GM10847 (cell line): ENCODE data around the gene TBL1X.

ENCODE experiments used
- POLR2A ChIP-seq: IDR thresholded peaks from 2 replicates; pipeline ENCODE4 v1.6.1; 2011; ENCODE audit not compliant: insufficient read length; ENCODE audit errors: extremely low read depth

The TBL1X gene

GRCh38 chrX:9535101-9535500 is 70.2 kb downstream of the TBL1X start:
- no peak for TF ChIP-seq POLR2A

DNA sequence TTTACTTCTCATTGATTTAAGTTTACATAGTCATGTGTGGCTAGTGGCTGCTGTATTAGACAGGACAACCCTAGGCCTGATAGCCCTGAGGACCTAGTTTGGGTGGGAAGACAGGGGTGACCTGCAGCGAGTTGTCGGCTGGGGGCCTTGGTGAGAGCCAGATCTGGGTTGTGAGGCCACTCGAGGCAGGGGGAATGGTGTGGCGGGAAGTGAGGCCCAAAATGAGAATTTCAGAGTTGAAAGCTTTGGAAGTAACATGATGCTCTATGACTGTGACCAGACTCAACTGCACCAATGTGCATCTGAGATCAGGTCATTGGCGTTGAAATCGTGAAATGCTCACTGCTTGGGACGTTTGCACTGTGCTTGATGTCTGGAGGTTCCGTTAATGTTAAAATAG is 72.9 kb downstream of the TBL1X start:
- no peak for TF ChIP-seq POLR2A

GRCh38 chrX:9538544-9539045 is 73.7 kb downstream of the TBL1X start:
- TF ChIP-seq POLR2A: no peak

- TF ChIP-seq POLR2A: no peak
Measured at GRCh38 chrX:9539605-9540387, 74.9 kb downstream of the TBL1X start.

DNA sequence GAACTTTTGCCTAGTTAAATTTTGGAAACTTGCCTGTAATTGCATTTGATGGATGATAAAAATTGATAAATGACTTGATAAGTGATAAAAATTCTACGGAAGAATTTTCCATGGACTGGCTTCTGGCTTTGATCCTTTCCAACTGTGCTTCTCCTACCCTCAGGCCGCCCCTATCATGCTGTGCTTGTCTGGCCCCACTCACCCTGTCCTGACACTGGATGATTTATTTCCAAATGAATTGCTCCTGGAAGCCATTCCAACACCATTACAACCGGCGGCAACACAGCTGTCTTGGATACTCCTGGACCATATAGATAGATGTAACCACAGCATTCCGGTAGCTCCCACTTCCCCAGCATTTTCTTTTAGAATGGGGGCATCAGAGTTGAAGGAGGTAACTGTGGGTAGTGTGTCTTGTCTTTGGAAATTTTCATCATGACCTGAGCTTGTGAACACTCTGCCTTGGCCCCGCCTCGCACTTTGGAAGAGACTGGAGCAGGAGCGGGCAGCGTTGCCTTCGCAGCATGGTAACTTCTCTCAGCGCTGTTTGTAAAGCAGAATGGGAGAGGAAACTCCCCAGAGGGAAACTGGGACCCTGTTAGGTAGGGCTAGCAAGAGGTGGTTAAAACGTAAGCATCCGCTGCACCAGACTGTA is 77.4 kb downstream of the TBL1X start:
- no peak for TF ChIP-seq POLR2A

DNA sequence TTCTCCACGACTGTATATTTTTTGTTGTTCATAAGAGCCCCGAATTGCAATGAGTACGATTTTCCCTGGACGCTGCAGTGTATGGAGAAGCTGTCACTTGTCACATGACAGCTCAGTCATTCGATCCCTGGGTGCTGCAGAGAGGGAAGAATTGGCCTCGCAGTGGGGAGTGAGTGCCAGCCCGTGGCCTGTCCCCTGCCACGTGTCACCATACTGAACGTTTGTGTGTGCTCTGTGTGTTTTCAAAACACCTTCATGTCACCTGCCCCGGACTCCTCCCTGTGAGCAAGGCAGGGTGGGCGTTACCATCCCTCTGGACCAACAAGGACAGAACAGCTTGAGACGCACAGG is 77.9 kb downstream of the TBL1X start:
- no peak for TF ChIP-seq POLR2A

DNA sequence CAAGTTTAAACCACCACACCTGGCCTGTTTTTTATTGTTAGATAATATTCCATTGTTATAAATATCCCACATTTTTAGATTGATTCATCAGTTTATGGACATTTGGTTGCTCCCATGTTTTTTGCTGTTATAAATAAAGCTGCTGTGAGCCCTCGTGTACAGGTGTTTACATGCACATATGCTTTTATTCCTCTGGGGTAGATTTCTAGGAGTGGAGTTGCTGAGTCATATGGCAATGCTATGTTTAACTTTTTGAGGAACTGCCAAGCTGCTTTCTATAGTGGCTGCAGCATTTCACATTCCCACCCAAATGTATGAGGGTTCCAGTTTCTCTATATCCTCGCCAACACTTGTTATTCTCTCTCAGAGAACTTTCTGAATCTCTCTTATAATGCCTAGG is 90.5 kb downstream of the TBL1X start:
- TF ChIP-seq POLR2A: no peak

GRCh38 chrX:9557091-9557490 is 92.2 kb downstream of the TBL1X start:
- TF ChIP-seq POLR2A: no peak

DNA sequence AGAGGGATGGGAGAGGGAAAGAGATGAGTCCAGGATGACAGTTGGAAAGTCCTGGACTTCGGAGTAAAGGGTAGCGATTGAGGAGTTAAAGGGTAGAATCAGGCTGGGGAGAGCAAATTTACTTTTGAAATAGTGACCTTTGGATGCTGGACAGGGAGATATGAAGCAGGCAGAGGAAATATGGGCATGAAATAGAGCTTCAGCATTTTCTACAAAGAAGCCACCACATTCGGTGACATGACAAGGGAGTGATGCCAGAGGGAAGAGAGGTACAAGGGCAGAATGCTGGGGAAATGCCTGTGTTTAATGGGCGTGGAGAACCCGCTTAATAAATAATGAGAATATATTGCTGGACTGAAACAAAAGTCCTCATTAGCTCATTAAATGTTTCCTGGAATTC is 92.7 kb downstream of the TBL1X start:
- no peak for TF ChIP-seq POLR2A

DNA sequence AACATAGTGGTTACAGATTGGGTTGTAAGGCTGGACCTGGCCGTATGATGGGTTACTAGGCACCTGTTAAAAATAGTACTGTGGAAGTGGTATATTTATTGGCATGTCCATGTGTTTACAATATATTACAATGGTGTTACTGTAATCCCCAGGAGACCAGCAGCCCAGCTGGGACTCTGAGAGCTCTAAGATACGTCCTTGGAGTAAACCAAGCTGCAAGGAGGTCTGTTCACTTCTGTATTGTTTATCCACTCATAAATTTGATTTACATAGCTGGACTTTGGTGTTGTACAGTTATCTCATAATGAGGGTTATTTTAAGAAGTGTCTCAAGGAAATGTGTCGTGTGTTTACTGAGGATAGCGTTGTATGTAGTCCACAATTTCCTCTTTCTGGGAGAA is 93.8 kb downstream of the TBL1X start:
- TF ChIP-seq POLR2A: no peak

DNA sequence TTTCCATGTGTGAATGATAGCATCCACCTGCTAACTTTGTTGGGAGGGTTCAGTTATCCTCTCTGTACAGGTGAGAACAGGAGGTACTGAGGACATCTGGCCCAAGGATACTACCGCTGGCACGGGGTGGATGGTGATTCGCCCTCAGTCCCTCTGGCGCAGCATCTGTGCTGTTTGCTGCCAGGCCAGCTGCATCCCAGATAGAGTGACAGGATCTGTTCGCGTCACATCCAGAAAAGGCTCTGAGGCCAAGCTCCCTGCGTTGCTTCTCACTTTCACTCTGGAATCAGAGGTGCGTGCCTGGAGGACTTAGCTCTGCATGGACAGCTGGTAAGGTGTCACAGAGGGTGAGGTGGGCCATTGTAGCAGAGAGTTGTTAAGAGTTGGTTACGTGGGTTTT is 95.4 kb downstream of the TBL1X start:
- TF ChIP-seq POLR2A: no peak

DNA sequence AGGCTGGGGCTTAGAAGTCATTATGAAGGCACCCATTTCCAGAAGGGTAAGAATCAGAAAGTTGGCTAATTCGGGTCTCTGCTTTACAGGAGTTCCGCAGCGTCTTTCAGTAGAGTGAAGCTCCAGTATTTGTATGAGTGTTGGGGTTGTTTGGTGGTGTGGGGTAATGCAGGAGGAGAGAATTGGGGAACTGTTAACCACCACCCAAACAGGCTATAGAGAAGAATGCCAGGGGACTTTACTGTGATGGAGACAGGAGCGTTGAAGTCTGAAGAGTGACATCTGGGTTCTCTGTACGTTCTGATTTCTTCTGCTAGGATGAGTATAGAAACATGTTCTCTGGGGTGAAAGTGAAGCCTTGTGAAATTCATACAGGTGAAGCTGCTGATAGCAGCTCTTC is 96.3 kb downstream of the TBL1X start:
- TF ChIP-seq POLR2A: no peak

- TF ChIP-seq POLR2A: no peak
Measured at GRCh38 chrX:9562851-9563250, 98.0 kb downstream of the TBL1X start.

DNA sequence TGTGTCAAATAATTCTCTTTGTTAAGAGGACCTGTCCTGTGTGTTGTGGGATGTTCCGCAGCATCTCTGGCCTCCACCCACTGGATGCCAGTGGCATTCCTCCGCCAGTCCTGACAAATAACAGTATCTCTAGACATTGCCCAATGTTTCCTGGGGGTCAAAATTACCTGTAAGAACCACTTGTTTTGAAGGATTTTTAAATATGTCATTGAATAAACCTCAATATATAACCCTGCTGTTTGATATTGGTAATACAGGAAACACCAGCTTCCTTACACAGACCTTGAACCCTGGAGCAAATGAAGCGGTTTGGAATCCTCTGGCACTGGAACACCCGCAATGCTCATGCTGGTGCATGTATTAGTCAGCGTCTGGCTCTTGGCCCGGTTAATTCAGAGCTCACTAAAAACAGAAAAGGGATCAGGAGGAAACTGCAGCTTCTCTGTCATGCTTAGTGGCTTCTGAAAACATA is 101.3 kb downstream of the TBL1X start:
- TF ChIP-seq POLR2A: no peak

- no peak for TF ChIP-seq POLR2A
Measured at GRCh38 chrX:9569876-9570301, 105.0 kb downstream of the TBL1X start.

GRCh38 chrX:9573282-9574106 is 108.6 kb downstream of the TBL1X start:
- TF ChIP-seq POLR2A: no peak
